NCI-H1417 (cell line): ENCODE results near the gene BTD.
"Not testable (repeated sequence)": the region's sequence is repeated elsewhere in the genome, so short reads cannot be mapped to it uniquely, and the experiment has no call there.

ENCODE experiments used
- DNase-seq, 3 experiments: peaks; one replicate each; lab custom pipeline; 2025; lab: John Stamatoyannopoulos, UW

BTD gene

DNA sequence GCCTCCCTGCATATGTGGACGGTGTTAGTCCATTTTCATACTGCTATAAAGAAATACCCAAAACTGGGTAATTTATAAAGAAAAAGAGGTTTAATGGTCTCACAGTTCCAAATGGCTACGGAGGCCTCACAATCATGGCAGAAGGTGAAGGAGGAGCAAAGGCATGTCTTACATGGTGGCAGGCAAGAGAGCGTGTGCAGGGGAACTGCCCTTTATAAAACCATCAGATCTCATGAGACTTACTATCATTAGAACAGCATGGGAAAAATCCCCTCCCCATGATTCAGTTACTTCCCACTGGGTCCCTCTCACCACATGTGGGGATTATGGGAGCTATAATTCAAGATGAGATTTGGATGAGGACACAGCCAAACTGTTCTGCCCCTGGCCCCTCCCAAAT, 1.3 kb downstream of the BTD start:
- not testable (repeated sequence) for DNase-seq

DNA sequence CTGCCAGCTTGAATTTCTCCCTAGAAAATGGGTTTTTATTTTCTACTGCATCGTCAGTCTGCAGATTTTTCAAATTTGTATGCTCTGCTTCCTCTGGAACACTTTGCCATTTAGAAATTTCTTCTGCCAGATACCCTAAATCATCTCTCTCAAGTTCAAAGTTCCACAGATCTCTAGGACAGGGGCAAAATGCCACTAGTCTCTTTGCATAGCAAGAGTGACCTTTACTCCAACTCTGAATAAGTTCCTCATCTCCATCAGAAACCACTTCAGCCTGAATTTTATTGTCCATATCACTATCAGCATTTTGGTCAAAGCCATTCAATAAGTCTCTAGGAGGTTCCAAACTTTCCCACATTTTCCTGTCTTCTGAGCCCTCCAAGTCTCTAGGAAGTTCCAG, 3.0 kb downstream of the BTD start:
- DNase-seq = not testable (repeated sequence)

DNA sequence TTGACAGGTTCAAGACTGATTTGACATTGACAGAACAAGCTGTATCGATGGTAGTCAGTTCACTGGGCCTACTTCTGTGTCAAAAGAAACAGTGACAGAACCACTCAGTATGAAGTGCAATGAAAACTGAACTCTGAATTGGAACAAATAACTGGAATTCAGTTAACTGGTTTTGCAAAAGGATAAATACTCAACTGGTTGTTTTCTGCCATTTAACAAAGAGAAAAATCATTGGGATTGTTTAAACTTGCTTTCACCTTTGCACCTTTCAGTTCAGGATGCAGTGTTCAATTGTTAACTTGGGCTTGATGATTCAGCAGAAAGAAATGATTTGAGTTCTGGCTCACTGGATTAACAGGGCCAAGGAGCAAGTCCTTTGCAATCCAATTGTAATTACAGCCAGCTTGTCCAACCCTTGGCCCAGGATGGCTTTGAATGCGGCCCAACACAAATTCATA, 4.9 kb downstream of the BTD start:
- no peak for DNase-seq

DNA sequence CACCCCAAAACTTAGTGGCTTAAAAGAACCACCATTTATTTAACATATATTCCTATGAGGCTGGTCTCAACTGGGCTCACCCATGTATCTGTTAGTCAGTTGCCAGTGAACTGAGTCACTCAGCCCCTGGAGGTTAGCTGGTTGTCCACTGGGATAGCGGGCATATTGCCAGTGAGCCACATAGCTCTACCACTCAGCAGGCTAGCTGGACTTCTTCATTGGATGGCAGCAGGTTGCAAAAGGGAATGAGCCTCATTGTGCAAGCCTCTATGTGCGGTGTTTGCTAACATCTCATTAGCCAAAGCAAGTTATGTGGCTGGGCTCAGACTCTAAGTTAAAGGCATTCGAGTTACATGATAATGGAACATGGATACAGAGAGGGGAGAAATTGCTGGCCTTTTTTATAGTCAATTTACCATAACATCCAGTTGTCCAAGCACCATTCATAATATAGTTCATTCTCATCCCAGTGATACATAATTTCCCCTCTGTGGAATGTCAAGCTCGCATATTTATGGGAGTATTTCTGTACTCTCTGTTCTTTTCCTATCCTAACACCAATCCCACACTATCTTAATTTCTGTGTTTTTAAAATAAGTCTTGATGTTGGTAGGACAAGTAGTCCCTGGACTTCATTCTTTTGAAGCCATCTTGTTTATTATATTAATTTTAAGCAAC, 8.7 kb downstream of the BTD start:
- no peak for DNase-seq

DNA sequence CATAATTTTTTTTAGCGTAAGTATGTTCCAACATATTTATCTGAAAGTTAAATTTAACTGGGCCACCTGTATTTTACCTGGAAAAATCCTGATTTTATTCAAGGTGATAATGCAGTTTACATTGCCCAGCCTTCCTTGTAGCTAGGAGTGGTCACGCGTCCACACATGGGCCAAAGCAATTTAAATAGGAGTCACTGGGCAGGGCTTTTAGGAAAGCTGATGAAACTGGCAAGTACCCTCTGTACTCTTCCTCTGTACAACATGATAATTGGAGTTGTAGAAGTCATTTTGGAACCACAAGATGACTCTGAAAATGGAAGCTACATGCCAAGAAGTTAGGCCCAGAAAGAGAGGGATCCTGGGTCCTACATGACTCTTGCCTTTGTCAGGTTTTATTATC, 9.5 kb downstream of the BTD start:
- DNase-seq = no peak

DNA sequence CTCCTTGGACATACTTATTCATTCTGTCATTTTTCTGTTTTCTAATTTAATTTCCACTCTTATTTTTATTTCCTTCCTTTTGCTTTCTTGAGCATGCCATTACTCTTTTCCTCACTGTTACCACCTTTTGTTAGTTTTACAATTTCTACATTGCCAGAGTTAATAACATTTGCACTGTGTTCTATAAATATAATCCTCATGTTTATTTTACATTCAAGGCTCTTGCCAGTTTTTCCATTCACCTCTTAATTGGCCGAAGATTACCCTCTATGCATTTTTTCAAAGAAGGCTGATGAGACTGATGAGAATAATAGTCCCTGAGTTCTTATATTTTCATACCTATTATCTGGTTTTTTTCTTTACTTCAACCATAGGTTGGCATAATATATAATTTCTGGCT, 10.5 kb downstream of the BTD start:
- peak in 1 of 3 experiments; percentile 6 for DNase-seq

DNA sequence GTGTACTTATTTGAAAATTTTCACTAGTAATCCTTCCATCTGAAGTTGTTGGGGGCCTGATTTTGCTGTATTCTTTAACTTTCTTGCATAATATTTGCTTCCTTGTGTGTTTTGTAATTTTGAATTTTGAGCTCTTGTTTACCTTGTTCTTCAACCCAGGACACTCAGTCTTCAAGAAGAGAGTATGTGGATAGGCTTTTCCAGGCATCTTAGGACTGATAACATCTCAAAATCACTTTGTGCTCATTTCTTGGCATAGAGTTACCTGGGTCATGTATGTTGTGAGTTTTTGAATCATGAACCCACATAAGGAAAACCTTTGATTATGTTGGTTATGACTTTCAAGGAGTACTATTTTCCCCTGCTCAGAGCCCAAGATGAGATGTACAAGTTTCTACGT, 13.4 kb downstream of the BTD start:
- no peak for DNase-seq

DNA sequence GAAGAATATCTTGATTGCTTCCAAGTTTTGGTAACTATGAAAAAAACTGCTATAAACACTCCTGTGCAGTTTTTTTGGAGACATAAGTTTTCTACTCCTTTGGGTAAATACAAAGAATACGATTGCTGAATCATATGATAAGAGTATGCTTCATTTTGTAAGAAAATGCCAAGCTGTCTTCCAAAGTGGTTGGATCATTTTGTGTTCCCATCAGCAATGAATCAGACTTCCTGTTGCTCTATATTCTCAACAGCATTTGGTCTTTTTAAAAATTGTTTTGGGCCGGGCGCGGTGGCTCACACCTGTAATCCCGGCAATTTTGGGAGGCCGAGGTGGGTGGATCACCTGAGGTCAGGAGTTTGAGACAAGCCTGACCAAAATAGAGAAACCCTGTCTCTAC, 14.5 kb downstream of the BTD start:
- no peak for DNase-seq

DNA sequence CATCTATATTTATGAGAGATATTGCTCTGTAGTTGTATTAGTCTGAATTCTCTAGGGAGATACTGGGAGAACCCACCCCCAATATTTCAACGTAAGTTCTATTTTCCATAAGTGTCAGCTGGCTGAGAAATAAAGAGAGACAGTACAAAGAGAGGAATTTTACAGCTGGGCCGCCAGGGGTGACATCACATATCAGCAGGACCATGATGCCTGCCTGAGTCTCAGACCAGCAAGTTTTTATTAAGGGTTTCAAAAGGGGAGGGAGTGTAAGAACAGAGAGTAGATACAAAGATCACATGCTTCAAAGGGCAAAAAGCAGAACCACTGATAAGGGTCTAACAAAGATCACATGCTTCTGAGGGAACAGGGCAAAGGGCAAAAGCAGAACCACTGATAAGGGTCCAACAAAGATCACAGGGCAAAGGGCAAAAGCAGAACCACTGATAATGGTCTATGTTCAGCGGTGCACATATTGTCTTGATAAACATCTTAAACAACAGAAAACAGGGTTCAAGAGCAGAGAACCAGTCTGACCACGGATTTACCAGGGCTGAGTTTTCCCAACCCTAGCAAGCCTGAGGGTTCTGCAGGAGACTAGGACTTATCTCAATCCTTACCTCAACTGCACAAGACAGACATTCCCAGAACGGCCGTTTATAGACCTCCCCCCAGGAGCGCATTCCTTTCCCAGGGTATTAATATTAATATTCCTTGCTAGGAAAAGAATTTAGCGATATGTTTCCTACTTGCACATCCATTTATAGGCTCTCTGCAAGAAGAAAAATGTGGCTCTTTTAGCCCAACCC, 18.3 kb downstream of the BTD start:
- DNase-seq = not testable (repeated sequence)

DNA sequence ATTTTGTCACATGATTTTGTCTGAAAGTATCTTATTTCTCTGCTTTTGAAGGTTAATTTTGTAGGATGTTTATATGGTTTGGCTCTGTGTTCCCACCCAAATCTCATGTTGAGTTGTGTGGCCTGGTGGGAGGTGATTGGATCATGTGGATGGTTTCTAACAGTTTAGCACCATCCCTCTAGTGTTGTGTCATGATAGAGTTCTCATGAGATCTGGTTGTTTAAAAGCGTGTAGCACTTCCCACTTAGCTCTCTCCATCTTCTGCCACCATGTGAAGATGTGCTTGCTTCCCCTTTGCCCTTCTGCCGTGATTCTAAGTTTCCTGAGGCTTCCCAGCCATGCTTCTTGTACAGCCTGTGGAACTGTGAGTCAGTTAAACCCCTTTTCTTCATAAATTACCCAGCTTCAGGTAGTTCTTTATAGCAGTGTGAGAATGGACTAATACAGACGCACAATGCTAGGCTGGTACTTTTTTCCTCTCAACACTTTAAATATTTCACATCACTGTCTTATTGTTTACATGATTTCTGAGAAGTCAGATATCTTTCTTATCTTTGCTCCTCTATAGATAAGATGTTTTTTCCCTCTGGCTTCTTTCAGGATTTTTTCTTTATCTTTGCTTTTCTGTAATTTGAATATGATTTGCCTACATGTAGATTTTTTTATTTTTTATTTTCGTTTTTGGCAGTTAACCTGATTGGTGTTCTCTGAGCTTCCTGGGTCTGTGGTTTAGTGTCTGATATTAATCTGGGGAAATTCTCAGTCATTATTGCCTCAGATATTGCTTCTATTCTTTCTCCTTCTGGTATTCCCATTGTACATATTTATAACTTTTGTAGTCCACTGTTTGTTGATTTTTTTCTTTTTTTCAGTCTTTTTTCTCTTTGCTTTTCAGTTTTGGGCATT, 22.2 kb downstream of the BTD start:
- no peak for DNase-seq

DNA sequence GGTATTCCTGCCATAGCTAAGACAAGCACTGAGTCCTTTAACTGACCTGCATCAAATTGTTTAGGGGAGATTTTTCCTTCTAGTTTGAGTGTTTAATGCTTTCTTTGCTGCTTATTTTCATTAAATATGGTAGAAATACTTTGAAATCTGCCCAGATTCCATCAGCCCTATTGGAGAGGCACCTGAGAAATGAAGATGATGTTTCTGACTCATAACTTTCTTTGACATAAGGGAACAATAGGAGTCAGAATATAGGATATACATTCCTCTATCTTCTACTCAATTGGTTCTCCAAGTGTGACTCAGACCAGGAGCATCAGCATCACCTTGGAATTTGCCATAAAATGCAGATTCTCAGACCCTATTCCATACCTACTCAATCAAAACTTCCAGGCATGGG, 27.4 kb downstream of the BTD start:
- DNase-seq = no peak

DNA sequence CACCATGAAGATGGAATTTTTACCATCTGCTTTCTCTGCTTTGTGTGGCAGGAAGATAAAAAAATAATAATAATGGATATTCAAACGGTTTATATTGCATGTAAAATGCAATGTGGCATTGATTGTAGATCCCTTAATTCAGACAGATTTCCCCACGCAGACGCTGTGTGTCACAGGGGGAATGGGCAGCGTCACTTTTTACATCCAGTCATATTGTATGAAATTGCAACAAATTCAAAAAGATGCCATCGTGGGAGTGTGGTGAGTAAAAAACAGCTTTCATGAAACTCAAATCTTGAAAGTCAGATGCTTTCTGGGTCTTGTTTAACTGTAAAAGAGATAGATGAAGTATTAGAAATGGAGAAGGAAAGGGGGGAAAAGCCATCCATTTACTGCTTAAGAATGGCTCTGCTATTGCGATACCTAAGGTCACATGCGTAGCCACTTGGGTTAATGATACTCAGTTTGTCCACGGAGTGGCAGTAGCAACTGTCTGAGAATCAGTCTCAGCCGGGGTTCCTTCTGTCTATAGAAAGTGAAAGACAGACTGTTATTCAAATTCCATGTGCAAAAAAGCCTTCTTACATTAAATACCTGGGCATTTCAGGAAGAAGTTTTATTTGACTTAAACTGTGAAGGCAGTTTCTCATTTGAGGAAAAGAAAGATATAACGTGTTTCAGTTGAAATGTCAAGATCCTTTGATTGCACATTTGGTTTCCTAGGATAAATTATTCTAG, 28.5 kb downstream of the BTD start:
- peak; percentile 14 to 64 (median 28) for DNase-seq

DNA sequence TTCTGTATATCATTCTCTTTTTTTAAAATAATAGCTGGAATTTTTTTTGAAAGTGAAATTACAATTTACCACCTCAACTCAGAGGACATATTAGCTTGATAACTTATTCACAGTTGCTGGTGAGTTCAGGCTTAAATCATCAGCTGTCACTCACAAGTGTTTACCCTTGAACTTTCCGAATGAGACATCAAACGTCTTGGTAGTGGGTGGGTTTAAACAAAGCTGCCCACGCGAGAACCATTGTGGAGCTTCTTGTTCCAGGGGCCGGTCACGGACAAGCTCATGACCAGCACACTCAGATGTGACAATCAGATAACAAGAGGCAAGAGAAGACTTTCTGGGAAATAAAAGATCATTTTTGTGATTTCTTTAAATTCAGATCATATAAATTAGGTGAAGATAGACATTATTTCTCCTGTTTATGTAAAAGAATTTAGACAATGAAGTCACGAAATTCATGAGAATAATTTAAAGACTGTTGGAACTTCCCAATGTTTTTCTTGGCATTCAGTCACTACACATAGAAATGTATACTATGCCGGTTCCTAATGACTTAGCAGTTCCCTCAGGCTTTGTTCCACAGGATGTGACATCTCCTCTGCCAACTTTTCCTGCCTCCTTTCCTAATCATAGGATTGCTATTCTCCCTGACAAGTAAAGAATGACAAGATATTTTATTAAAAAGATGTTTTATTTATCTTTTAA, 29.3 kb downstream of the BTD start:
- peak in 1 of 3 experiments; percentile 14 for DNase-seq

DNA sequence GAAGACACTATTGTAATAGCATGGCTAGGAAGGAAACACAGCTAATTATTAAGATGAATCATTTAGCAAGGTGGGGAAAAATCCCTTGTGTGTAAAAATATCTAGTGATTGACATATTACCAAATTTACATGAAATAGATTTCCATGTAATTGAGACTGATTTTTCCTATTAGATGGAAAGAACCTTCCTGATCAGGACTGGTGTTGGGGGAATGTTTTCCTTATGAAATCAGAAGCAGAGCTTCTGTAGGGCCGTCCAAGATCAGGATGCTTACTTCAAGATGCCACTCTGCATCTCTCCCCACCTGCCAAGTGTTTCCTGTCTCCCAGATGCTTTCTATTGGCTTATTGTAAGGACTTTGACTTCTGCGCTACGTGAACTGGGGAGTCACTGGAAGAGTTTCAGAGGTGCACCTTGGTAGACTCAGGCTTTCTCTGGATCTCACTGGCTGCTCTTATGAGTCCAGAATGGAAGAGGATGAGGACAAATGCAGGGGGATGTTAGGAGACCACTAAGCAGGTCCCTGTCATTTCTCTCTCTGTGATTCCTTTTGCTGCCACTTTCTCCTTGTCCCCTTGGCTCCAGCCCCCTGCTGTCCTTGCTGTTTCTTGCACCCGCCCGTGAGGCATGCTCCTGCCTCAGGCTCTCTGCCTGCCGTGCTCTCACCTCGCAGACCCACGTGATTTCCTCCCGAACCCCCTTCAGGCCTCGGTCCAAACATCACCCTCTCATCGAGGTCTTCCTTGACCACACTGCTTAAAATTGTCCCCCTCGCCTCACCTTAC, 30.1 kb downstream of the BTD start:
- no peak for DNase-seq

DNA sequence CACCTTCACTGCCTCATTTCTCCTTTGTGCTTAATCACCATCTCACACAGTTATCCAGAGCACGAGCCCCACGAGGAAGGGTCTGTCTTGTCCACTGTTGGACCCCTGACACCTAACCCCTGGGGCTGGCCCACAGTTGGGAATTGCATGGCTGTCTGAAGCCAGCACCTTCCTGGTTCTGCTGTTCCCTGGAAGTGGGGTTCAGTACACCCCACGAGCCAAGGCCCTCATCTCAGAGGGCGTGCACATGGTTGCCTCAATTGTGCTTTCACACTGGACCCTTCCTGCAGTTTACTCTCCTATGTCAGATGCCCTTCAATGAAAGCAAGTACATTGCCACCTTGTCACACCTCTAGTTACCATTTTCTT, 30.7 kb downstream of the BTD start:
- DNase-seq = no peak

DNA sequence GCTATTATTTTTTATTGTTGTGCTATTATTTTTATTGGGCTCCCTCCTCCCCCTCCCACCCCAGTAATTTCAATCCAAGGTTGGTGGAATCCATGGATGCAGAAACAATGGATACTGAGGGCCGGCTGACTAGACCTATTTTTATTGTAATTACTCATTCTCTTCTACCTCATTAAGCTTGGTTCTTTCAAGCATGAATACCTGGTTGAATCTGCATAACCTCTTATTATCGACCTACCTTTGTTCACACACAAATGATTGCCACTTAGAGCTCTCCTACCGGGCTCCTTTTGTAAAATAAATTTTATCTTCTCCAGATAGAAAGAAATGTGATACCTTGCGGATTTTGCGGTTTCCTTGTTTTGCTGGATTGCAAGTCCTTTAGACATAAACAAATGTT, 31.6 kb downstream of the BTD start:
- peak; percentile 24 to 85 (median 42) for DNase-seq

DNA sequence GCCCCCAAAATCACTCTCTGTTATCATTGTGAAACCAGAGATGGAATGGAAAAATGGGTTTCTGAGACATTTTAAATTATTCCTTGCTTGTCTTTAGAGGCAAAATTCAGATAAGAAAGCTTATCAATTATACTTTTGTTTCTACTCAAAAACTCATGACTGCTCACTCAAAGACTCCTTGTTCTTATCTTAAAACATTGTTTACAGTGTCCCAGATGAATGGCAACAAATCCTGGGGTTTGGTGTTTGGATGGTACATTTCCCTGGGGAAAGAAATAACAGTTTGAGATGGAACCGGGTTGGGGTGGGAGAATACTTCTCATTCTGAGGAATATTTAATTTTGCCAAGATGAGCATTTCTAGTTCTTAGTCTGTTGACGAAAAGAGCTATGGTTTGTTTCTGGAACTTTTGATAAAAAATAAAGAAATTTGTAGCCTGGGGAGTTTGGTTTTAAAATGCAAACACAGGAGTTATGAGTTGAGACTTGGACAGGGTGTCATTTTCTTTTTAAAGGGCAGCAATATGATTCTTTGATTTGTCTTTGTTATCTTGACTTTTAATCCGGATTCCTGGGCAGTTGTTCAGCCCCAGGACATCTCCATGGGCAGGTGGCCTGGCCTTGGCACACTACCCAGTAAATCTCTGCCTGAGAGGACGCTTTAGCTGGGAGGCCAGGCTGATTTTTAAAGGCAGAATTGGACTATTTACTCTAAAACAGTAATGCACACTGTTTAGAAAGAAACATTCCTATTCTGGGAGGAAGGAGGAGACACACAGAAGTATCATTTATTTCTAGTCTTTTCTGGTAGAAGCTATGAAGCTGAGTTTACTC, 32.4 kb downstream of the BTD start:
- DNase-seq = no peak

DNA sequence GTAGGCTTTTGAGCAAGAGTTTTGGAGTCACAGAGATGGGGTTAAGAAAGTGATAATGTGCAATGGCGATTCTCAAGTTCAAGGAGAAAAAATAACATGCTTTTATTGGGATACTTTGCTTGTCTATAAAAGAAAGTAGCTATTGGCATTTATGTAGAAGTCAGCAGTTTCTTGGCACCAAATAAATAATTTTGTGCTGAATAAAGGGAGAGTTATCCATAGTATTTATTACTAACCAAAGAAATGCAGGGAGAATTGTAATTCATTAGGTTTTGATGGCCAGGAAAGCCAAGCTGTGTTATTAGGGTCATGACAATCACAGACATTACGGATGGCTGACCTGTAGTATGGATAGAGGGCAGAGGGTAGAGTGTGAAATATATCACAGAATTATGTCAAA, 33.1 kb downstream of the BTD start:
- no peak for DNase-seq

DNA sequence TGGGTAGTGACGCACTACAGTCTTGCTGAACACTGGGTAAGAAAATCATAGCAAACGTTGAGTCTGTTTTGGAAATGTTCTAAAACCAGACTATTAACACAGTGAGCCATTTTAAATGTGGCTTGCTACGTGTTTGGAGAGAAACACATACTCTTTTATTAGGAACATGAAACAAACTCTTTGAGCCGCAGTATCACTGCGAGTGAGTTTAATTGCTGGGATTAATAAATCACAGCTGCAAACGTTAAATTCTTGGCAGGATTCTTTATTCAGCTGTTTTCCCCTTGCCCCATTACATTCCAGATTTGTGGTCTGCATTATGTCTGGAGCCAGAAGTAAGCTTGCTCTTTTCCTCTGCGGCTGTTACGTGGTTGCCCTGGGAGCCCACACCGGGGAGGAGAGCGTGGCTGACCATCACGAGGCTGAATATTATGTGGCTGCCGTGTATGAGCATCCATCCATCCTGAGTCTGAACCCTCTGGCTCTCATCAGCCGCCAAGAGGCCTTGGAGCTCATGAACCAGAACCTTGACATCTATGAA, 33.6 kb downstream of the BTD start:
- no peak for DNase-seq
